Measurements from ENCODE around the gene BICRA. TPM values are rescaled to one million over a fixed set of nuclear protein-coding genes. Genes with fewer than 3 reads are reported as not detected.

The BICRA gene
- total and polyA plus RNA-seq, 2 of the 8 experiments (the other 6 are each of a cell fraction or from before 2014, with no cell fraction given), result 1.5 to 29.2 TPM

GRCh38 chr19:47730910-47731309 lies 122.0 kb downstream of the BICRA start:
- no peak overlapping the region for H4K5ac ChIP-seq (ENCODE audit: insufficient read length, low read depth, low read length)
- H2BK12ac ChIP-seq (ENCODE audit: low read depth, low read length), result no peak overlapping the region
- CTCF ChIA-PET (ENCODE audit: partially characterized antibody), result interaction anchor here (15.9 kb wide), 1 partner anchor 16 kb away, joined by 143 read pairs; the partner anchor contains the start of gene EHD2
- no peaks in the 10 kb centered on the region for H3K27me3 ChIP-seq (replicated peaks in 1 of 4; ENCODE audit: control insufficient read depth in 3 of 4, extremely low read depth in 1 of 4, insufficient read depth in 3 of 4, low read length in 3 of 4)
- H3K79me1 ChIP-seq (ENCODE audit: low read depth, low read length), result no peaks in the 10 kb centered on the region; the same call in 1 of the 2 replicates
- no peak overlapping the region for H3K9ac ChIP-seq (replicated peaks in 1 of 4; ENCODE audit: extremely low read depth in 1 of 4, low read depth in 3 of 4, low read length in 3 of 4)
- TF ChIP-seq TCF12 (IDR thresholded peaks at IDR 0.05; ENCODE audit: low read depth, low read length) (no peak), BACH1 (IDR thresholded peaks at IDR 0.05; ENCODE audit: low read length) (no peak), CBX5 (IDR thresholded peaks at IDR 0.05; ENCODE audit: low read depth, low read length) (no peak), SRF (IDR thresholded peaks at IDR 0.05; ENCODE audit: low read depth, low read length) (no peak)
- TF ChIP-seq, protein P1, sequence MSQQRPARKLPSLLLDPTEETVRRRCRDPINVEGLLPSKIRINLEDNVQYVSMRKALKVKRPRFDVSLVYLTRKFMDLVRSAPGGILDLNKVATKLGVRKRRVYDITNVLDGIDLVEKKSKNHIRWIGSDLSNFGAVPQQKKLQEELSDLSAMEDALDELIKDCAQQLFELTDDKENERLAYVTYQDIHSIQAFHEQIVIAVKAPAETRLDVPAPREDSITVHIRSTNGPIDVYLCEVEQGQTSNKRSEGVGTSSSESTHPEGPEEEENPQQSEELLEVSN (IDR thresholded peaks at IDR 0.05), result no peak
- H2BK120ac ChIP-seq (replicated peaks; ENCODE audit: low read depth, low read length), result no peak overlapping the region
- H4K8ac ChIP-seq (ENCODE audit: extremely low read depth, insufficient read depth, low read length), result no peak overlapping the region
- WGBS, 2 experiments (ENCODE audit: extremely low coverage in 1 of 2, insufficient coverage in 1 of 2, insufficient read length in 1 of 2, insufficient replicate concordance in 2 of 2, low coverage in 1 of 2, low lambda C conversion rate in 2 of 2, missing lambda C conversion rate in 1 of 2), result 92% methylated on average over 8 of the region's 8 CpGs; no CpG with 5 or more reads in 1 of the 2 experiments
- H3K27ac ChIP-seq (ENCODE audit: low read depth, low read length), result no peak overlapping the region
- H3K4ac ChIP-seq (replicated peaks; ENCODE audit: insufficient read length, low read depth, low read length), result no peak overlapping the region
- H3K14ac ChIP-seq (ENCODE audit: insufficient read length), result no peak overlapping the region
- H3K23me2 ChIP-seq (ENCODE audit: low read depth, low read length), result peaks cover 5% of the 10 kb centered on the region; the same call in 1 of the 2 replicates
- H2BK5ac ChIP-seq (ENCODE audit: low read depth, low read length), result no peak overlapping the region
- no peak overlapping the region for H2BK20ac ChIP-seq (ENCODE audit: low read length)
- no peak overlapping the region for H3K56ac ChIP-seq (replicated peaks; ENCODE audit: insufficient read length, low read depth, low read length)
- peaks cover 0 to 9% (median 5%) of the 10 kb centered on the region in 4 experiments; a peak in 2 of 7 replicates for H3K4me1 ChIP-seq (replicated peaks in 1 of 4; ENCODE audit: control insufficient read depth in 3 of 4, insufficient read depth in 4 of 4, low read length in 3 of 4)
- no peak for DNase-seq (ENCODE audit: low read depth in 1 of 2, low spot score in 2 of 2)
- FAIRE-seq, result no peak
- no peak overlapping the region for H3K18ac ChIP-seq (ENCODE audit: extremely low read depth, low read length)
- no peaks in the 10 kb centered on the region for H4K20me1 ChIP-seq (replicated peaks in 1 of 2; ENCODE audit: control insufficient read depth in 1 of 2, insufficient read depth in 2 of 2, low read length in 2 of 2)
- no peaks in the 10 kb centered on the region for H3K36me3 ChIP-seq (ENCODE audit: control insufficient read depth in 2 of 4, insufficient read depth in 4 of 4, low read length in 3 of 4)
- H2AK5ac ChIP-seq (ENCODE audit: low read depth, low read length), result no peak overlapping the region
- H3K4me2 ChIP-seq (ENCODE audit: insufficient read depth in 1 of 2, low read depth in 2 of 2, low read length in 2 of 2), result no peak overlapping the region
- no peak overlapping the region for H2BK15ac ChIP-seq (ENCODE audit: low read length)
- H3K9me3 ChIP-seq (ENCODE audit: insufficient read depth in 2 of 2, low read depth in 1 of 2, low read length in 1 of 2), result no peaks in the 10 kb centered on the region
- no peak overlapping the region for H4K91ac ChIP-seq (replicated peaks; ENCODE audit: insufficient read length, low read length)
- H3K4me3 ChIP-seq (ENCODE audit: extremely low read depth in 1 of 4, insufficient read depth in 2 of 4, low read depth in 3 of 4, low read length in 4 of 4), result no peak overlapping the region
- POLR2A ChIA-PET (ENCODE audit: partially characterized antibody), result interaction anchor here (2.1 to 2.3 kb wide), 2 partner anchors 20 to 25 kb away, joined by 5 to 6 read pairs; no protein-coding TSS in a partner anchor
- no peak overlapping the region for H3K23ac ChIP-seq (ENCODE audit: insufficient read length)
- no peaks in the 10 kb centered on the region for H3K79me2 ChIP-seq (ENCODE audit: control insufficient read depth in 1 of 2, insufficient read depth in 2 of 2, low read length in 2 of 2)
- H2AFZ ChIP-seq (ENCODE audit: low read length), result no peak overlapping the region

Measured in H1 (cell line).